ENCODE data around the gene SYTL5. TPM values are rescaled to one million over a fixed set of nuclear protein-coding genes. Genes with fewer than 3 reads are reported as not detected.
A peak's percentile ranks its signal among the peaks of the same experiment; 100 is the strongest.

The SYTL5 gene
- total and polyA plus RNA-seq, 5 donors from 2014 or later, result not detected

DNA sequence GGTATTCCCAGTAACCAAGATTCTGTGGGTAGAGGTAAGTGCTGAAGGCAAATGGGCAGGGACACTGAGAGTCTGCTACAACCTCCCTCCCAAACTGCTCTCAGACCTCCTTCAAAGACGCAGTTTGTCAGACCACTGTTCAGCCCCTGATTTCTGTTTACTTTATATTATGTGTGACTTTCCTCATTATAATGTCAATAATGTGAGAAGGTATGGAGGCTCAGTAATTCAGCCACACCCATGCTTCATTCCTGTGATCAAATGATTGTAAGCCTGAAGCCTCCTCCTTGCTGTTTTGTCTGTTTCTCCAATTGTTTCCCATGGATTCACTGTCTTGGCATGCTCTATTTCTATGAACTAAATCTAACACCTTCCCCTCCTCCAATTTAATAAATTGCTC is 75.6 kb downstream of the SYTL5 start:
- DNase-seq (no peak), ATAC-seq (ENCODE audit: low read depth in 2 of 2) (no peak)
- Histone ChIP-seq H3K9me3 (ENCODE audit: control insufficient read depth in 2 of 2, low read length in 2 of 2) (no peaks in the 10 kb centered on the region), H3K4me3 (ENCODE audit: low read depth, low read length) (no peak overlapping the region), H3K4me1 (ENCODE audit: control insufficient read depth, insufficient read depth, low read length, poor library complexity, severe bottlenecking) (no peaks in the 10 kb centered on the region), H3K36me3 (ENCODE audit: control insufficient read depth, insufficient read depth, low read length) (no peaks in the 10 kb centered on the region), H3K27me3 (ENCODE audit: control insufficient read depth, insufficient read depth, low read length) (no peaks in the 10 kb centered on the region), H3K27ac (ENCODE audit: insufficient read depth, low read length, poor library complexity, severe bottlenecking) (no peak overlapping the region)
- Mint-ChIP-seq H3K9me3 (no peaks in the 10 kb centered on the region), H3K27ac (no peak overlapping the region), H3K36me3 (no peaks in the 10 kb centered on the region), H3K27me3 (no peaks in the 10 kb centered on the region), H3K4me1 (no peaks in the 10 kb centered on the region), H3K4me3 (no peak overlapping the region)

DNA sequence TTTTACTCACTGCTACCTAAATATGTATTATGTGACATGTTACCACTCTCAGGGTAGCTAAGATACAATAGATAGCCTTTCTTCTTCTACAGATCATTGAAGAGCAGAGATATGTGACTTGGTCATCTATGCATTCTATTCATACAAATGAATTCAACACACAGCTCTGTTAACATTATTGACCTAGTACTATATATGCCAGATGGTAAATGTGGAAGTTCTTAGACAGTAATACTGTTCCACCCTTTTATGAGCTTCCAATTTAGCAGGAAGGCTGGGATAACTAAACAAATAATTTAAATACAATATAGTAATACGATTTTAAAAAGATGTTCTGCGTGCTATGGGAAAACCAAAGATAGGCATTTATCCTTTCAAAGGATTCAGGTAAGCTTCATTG is 76.0 kb downstream of the SYTL5 start:
- Mint-ChIP-seq H3K9me3 (no peaks in the 10 kb centered on the region), H3K4me1 (no peaks in the 10 kb centered on the region), H3K27me3 (no peaks in the 10 kb centered on the region), H3K36me3 (no peaks in the 10 kb centered on the region), H3K4me3 (no peak overlapping the region), H3K27ac (no peak overlapping the region)
- DNase-seq (no peak), ATAC-seq (ENCODE audit: low read depth in 2 of 2) (no peak)
- no peaks in the 10 kb centered on the region for H3K27me3 ChIP-seq (ENCODE audit: control insufficient read depth, insufficient read depth, low read length)
- no peak overlapping the region for H3K4me3 ChIP-seq (ENCODE audit: low read depth, low read length)
- no peaks in the 10 kb centered on the region for H3K9me3 ChIP-seq (ENCODE audit: control insufficient read depth in 2 of 2, low read length in 2 of 2)
- no peaks in the 10 kb centered on the region for H3K36me3 ChIP-seq (ENCODE audit: control insufficient read depth, insufficient read depth, low read length)
- no peak overlapping the region for H3K27ac ChIP-seq (ENCODE audit: insufficient read depth, low read length, poor library complexity, severe bottlenecking)
- no peaks in the 10 kb centered on the region for H3K4me1 ChIP-seq (ENCODE audit: control insufficient read depth, insufficient read depth, low read length, poor library complexity, severe bottlenecking)

DNA sequence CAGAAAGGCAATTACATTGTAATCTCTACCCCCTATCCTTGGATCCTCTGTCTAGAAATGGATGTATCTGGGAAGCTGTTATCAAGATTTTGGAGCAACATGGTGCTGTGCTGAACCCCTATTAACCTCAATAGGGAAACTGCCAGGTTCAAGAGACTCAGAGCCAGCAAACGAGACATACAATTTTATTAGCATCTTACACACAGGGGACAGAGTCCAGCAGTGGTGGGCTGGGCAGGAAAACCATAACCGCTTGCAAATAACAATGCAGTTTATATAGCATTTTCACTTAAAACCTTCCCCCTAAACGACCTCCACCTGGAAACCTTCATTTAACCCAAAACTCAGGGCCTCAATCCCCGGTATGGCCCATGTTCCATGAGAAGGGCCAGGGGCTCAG is 79.5 kb downstream of the SYTL5 start:
- no peaks in the 10 kb centered on the region for H3K4me1 Mint-ChIP-seq
- no peaks in the 10 kb centered on the region for H3K36me3 Mint-ChIP-seq
- Histone ChIP-seq H3K36me3 (ENCODE audit: control insufficient read depth, insufficient read depth, low read length) (no peaks in the 10 kb centered on the region), H3K27me3 (ENCODE audit: control insufficient read depth, insufficient read depth, low read length) (no peaks in the 10 kb centered on the region), H3K4me1 (ENCODE audit: control insufficient read depth, insufficient read depth, low read length, poor library complexity, severe bottlenecking) (no peaks in the 10 kb centered on the region), H3K4me3 (ENCODE audit: low read depth, low read length) (no peak overlapping the region), H3K27ac (ENCODE audit: insufficient read depth, low read length, poor library complexity, severe bottlenecking) (no peak overlapping the region), H3K9me3 (ENCODE audit: control insufficient read depth in 2 of 2, low read length in 2 of 2) (peaks cover 0 to 2% of the 10 kb centered on the region in 2 experiments)
- no peak overlapping the region for H3K27ac Mint-ChIP-seq
- peaks cover 0 to 3% (median 0%) of the 10 kb centered on the region in 7 donors for H3K9me3 Mint-ChIP-seq
- peaks cover 4% of the 10 kb centered on the region for H3K27me3 Mint-ChIP-seq
- no peak overlapping the region for H3K4me3 Mint-ChIP-seq
- ATAC-seq (ENCODE audit: low read depth in 2 of 2) (no peak), DNase-seq (no peak)

DNA sequence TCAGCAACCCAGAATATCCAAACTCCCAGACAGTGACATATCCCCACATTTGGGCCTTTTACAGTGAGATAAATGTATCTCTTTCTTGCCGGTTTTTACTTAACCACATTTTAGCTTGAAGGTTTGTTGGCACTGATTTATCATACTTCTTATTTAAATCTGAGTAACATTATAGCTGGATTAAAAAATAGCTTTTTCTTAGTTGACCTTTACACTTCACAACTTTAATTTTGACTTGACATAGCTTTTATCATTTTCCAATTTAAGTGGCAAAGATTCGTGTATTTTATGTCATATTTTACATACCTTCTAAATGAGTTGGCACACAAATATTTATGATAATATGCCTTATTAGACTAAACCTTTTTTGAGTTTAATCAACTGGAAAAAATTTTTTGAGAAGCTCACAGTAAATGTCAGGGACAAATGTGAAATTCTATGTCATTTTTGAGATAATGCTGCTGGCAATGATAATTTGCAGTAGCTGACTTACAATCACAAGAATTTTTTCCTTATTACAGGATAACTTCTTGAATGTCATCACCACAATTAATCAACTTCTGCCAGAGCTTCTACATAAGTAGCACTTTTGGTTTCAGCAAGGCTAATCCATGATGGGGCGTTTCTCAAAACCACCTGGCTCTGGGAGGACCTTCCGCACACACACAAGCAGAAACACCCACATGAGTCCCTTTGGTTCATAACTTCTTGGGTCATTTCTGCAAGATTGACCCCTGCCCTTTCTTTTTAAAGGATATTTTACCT is 80.3 kb downstream of the SYTL5 start:
- Histone ChIP-seq H3K27me3 (ENCODE audit: control insufficient read depth, insufficient read depth, low read length) (no peaks in the 10 kb centered on the region), H3K36me3 (ENCODE audit: control insufficient read depth, insufficient read depth, low read length) (no peaks in the 10 kb centered on the region), H3K4me1 (ENCODE audit: control insufficient read depth, insufficient read depth, low read length, poor library complexity, severe bottlenecking) (no peaks in the 10 kb centered on the region), H3K4me3 (ENCODE audit: low read depth, low read length) (no peak overlapping the region), H3K9me3 (ENCODE audit: control insufficient read depth in 2 of 2, low read length in 2 of 2) (peaks cover 0 to 2% of the 10 kb centered on the region in 2 experiments), H3K27ac (ENCODE audit: insufficient read depth, low read length, poor library complexity, severe bottlenecking) (no peak overlapping the region)
- no peaks in the 10 kb centered on the region for H3K36me3 Mint-ChIP-seq
- peaks cover 0 to 3% (median 0%) of the 10 kb centered on the region in 7 donors for H3K9me3 Mint-ChIP-seq
- no peak overlapping the region for H3K4me3 Mint-ChIP-seq
- no peak for DNase-seq
- H3K4me1 Mint-ChIP-seq, result no peaks in the 10 kb centered on the region
- no peak overlapping the region for H3K27ac Mint-ChIP-seq
- peaks cover 4% of the 10 kb centered on the region for H3K27me3 Mint-ChIP-seq
- no peak for ATAC-seq (ENCODE audit: low read depth in 2 of 2)

DNA sequence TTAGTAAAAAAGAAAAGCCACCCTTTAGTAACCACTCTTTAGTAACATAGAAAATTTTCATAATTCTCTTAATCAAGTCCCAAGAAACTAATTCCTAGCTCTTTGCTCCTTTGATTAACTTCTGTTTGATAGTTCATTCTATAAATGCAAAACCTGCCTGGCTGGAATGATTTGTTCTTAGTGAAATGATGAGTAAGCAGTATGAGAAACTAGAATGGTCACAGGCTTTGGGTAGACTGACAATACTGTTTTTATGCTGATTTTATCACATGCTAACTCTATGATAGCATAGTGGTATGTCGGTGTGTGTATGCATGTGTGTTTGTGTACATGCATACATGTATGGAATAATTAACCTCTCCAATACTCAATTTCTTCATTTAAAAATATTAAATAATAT is 81.2 kb downstream of the SYTL5 start:
- H3K4me1 ChIP-seq (ENCODE audit: control insufficient read depth, insufficient read depth, low read length, poor library complexity, severe bottlenecking), result no peaks in the 10 kb centered on the region
- H3K27me3 Mint-ChIP-seq, result peaks cover 4% of the 10 kb centered on the region

DNA sequence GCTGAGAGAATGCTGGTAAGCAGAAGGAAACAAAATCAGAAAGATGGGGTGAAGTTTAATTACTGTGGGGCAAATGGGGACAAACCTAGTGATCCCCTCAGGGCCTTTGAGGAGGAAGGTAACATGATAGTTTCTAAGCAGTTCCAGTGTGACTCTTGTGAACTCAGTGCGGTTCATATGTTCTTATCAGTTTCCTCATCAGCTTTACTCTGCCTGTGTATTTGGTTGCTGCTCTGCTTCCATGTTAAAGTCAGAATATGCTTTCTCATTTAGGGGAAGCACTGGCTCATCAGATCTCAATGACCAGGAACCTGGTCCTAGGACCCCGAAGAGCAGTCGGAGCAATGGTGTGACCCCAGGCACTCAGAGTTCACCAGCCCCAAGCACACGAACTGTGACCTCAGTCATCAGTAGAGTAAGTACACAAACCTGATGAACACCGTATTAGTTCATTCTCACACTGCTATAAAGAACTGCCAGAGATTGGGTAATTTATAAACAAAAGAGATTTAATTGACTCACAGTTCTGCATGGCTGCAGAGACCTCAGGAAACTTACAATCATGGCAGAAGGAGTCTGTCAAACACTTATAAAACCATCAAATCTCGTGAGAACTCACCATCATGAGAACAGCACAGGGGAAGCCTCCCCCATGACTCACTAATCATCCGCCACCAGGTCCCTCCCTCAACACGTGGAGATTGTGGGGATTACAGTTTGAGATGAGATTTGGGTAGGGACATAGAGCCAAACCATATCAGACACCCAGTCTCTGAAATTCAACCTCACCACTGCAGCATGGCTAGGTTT is 83.0 kb downstream of the SYTL5 start:
- Mint-ChIP-seq H3K9me3 (peaks cover 0 to 3% (median 0%) of the 10 kb centered on the region in 7 donors), H3K27me3 (peaks cover 4% of the 10 kb centered on the region), H3K27ac (no peak overlapping the region), H3K4me1 (no peaks in the 10 kb centered on the region), H3K36me3 (no peaks in the 10 kb centered on the region), H3K4me3 (no peak overlapping the region)
- no peak overlapping the region for H3K4me3 ChIP-seq (ENCODE audit: low read depth, low read length)
- H3K27me3 ChIP-seq (ENCODE audit: control insufficient read depth, insufficient read depth, low read length), result no peaks in the 10 kb centered on the region
- H3K9me3 ChIP-seq (ENCODE audit: control insufficient read depth in 2 of 2, low read length in 2 of 2), result peaks cover 0 to 2% of the 10 kb centered on the region in 2 experiments
- H3K36me3 ChIP-seq (ENCODE audit: control insufficient read depth, insufficient read depth, low read length), result no peaks in the 10 kb centered on the region
- no peak for DNase-seq
- no peak for ATAC-seq (ENCODE audit: low read depth in 2 of 2)
- H3K27ac ChIP-seq (ENCODE audit: insufficient read depth, low read length, poor library complexity, severe bottlenecking), result no peak overlapping the region
- H3K4me1 ChIP-seq (ENCODE audit: control insufficient read depth, insufficient read depth, low read length, poor library complexity, severe bottlenecking), result no peaks in the 10 kb centered on the region

More for the DNA sequence above, 81.2 kb downstream of the SYTL5 start:
- Mint-ChIP-seq H3K27ac (no peak overlapping the region), H3K4me1 (no peaks in the 10 kb centered on the region), H3K36me3 (no peaks in the 10 kb centered on the region), H3K4me3 (no peak overlapping the region), H3K9me3 (peaks cover 0 to 3% (median 0%) of the 10 kb centered on the region in 7 donors)
- Histone ChIP-seq H3K36me3 (ENCODE audit: control insufficient read depth, insufficient read depth, low read length) (no peaks in the 10 kb centered on the region), H3K27me3 (ENCODE audit: control insufficient read depth, insufficient read depth, low read length) (no peaks in the 10 kb centered on the region), H3K27ac (ENCODE audit: insufficient read depth, low read length, poor library complexity, severe bottlenecking) (no peak overlapping the region), H3K4me3 (ENCODE audit: low read depth, low read length) (no peak overlapping the region), H3K9me3 (ENCODE audit: control insufficient read depth in 2 of 2, low read length in 2 of 2) (peaks cover 0 to 2% of the 10 kb centered on the region in 2 experiments)
- DNase-seq (no peak), ATAC-seq (ENCODE audit: low read depth in 2 of 2) (no peak)

DNA sequence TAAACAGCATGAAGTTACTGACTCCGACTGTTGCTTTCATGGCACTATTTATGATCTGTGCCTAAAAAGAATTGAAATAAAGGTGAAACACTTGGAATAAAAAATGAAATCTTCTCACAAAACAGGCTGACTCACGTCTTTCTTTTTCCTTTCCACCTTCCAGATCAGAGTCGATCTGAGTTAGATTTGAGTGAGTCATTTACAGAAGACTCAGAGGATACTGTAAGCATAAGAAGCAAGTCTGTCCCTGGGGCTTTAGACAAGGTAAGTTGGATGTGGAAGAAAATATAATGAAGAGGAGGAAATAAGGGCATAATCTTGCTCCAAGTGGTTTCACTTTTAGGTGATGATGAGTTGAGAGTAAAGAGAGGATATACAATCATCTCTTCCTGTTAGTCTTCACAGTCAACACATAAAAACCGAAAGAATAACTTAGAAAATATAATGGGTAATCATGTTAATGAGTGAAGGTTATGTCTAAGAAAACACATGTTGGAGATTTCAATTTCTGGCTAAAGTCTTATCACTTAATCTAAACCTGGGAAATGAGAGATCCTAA is 89.7 kb downstream of the SYTL5 start:
- Histone ChIP-seq H3K4me3 (ENCODE audit: low read depth, low read length) (no peak overlapping the region), H3K9me3 (ENCODE audit: control insufficient read depth in 2 of 2, low read length in 2 of 2) (peaks cover 8 to 9% of the 10 kb centered on the region in 2 experiments), H3K4me1 (ENCODE audit: control insufficient read depth, insufficient read depth, low read length, poor library complexity, severe bottlenecking) (no peaks in the 10 kb centered on the region), H3K27ac (ENCODE audit: insufficient read depth, low read length, poor library complexity, severe bottlenecking) (no peak overlapping the region), H3K36me3 (ENCODE audit: control insufficient read depth, insufficient read depth, low read length) (no peaks in the 10 kb centered on the region), H3K27me3 (ENCODE audit: control insufficient read depth, insufficient read depth, low read length) (no peaks in the 10 kb centered on the region)
- Mint-ChIP-seq H3K4me1 (peaks cover 0 to 3% (median 0%) of the 10 kb centered on the region in 4 donors), H3K27me3 (peaks cover 4% of the 10 kb centered on the region), H3K4me3 (peak overlapping the region in 2 of 4 donors; percentile 16 to 26), H3K9me3 (peaks cover 0 to 9% (median 5%) of the 10 kb centered on the region in 7 donors), H3K36me3 (no peaks in the 10 kb centered on the region), H3K27ac (peak overlapping the region in 1 of 3 donors; percentile 49)
- peak in 1 of 3 donors; percentile 8 for DNase-seq
- no peak for ATAC-seq (ENCODE audit: low read depth in 2 of 2)

Data from CD4-positive, CD25-positive, alpha-beta regulatory T cell (primary cell).